Right kidney (tissue), 1 donor: Measurements from ENCODE around the gene CADM4.
A peak's percentile ranks its signal among the peaks of the same experiment; 100 is the strongest.

Experiments used
- DNase-seq: peaks from one replicate; pipeline ENCODE4 v3.0.0-alpha.2; 2016

CADM4 gene

GRCh38 chr19:43586346-43586745, 53.3 kb downstream of the CADM4 start:
- DNase-seq = no peak

GRCh38 chr19:43584484-43584883, 55.2 kb downstream of the CADM4 start:
- DNase-seq = no peak

GRCh38 chr19:43582495-43582894, 57.2 kb downstream of the CADM4 start:
- no peak for DNase-seq

GRCh38 chr19:43581467-43581866, 58.2 kb downstream of the CADM4 start:
- no peak for DNase-seq

GRCh38 chr19:43578787-43579186, 60.9 kb downstream of the CADM4 start:
- DNase-seq = no peak

GRCh38 chr19:43575955-43576878, 63.4 kb downstream of the CADM4 start:
- DNase-seq = no peak

- peak; percentile 86 for DNase-seq
Observed at GRCh38 chr19:43575156-43575950, 64.3 kb downstream of the CADM4 start, which contains the start of the genes PINLYP and XRCC1. Gene PINLYP, plus strand, starts transcription at chr19:43575801. Its CDS starts 1,391 bp downstream, at chr19:43577192. Gene XRCC1, minus strand, starts transcription at chr19:43575527. Its CDS starts 69 bp downstream, at chr19:43575458.

GRCh38 chr19:43574424-43575155, 65.1 kb downstream of the CADM4 start:
- DNase-seq = no peak
